ENCODE data around the gene FAF1.

- TF ChIP-seq NRF1 (IDR thresholded peaks at IDR 0.05; ENCODE audit: low read depth, low read length): no peak
- TF ChIP-seq, protein P1, sequence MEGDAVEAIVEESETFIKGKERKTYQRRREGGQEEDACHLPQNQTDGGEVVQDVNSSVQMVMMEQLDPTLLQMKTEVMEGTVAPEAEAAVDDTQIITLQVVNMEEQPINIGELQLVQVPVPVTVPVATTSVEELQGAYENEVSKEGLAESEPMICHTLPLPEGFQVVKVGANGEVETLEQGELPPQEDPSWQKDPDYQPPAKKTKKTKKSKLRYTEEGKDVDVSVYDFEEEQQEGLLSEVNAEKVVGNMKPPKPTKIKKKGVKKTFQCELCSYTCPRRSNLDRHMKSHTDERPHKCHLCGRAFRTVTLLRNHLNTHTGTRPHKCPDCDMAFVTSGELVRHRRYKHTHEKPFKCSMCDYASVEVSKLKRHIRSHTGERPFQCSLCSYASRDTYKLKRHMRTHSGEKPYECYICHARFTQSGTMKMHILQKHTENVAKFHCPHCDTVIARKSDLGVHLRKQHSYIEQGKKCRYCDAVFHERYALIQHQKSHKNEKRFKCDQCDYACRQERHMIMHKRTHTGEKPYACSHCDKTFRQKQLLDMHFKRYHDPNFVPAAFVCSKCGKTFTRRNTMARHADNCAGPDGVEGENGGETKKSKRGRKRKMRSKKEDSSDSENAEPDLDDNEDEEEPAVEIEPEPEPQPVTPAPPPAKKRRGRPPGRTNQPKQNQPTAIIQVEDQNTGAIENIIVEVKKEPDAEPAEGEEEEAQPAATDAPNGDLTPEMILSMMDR (IDR thresholded peaks at IDR 0.05; ENCODE audit: control extremely low read depth in 1 of 3, insufficient read depth in 1 of 3, low read depth in 1 of 3, low read length in 3 of 3): no peak
- no peak for TF ChIP-seq POLR2A (IDR thresholded peaks at IDR 0.05; ENCODE audit: control extremely low read depth in 1 of 2, low read depth in 2 of 2, low read length in 2 of 2)
- no peak for TF ChIP-seq EP300 (IDR thresholded peaks at IDR 0.05; ENCODE audit: borderline replicate concordance in 1 of 2, low read depth in 2 of 2, low read length in 2 of 2)
- no peak for TF ChIP-seq MAX (IDR thresholded peaks at IDR 0.05)
- TF ChIP-seq, protein P2, sequence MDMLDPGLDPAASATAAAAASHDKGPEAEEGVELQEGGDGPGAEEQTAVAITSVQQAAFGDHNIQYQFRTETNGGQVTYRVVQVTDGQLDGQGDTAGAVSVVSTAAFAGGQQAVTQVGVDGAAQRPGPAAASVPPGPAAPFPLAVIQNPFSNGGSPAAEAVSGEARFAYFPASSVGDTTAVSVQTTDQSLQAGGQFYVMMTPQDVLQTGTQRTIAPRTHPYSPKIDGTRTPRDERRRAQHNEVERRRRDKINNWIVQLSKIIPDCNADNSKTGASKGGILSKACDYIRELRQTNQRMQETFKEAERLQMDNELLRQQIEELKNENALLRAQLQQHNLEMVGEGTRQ (IDR thresholded peaks at IDR 0.05; ENCODE audit: low read length): no peak
- no peak for TF ChIP-seq HDAC2 (IDR thresholded peaks at IDR 0.05; ENCODE audit: borderline replicate concordance in 1 of 2, low read depth in 2 of 2, low read length in 2 of 2)
- no peak for TF ChIP-seq EZH2 (IDR thresholded peaks at IDR 0.05; ENCODE audit: low read depth, low read length, severe bottlenecking)
- no peak for TF ChIP-seq CHD1 (IDR thresholded peaks at IDR 0.05; ENCODE audit: low read depth, low read length)
Measured at GRCh38 chr1:50942334-50942733, 17.7 kb downstream of the FAF1 start.

Data from H1 (cell line).